Body of pancreas (tissue), 4 donors: Measurements from ENCODE around the gene SAMD10. TPM values are rescaled to one million over a fixed set of nuclear protein-coding genes. Genes with fewer than 3 reads are reported as not detected.

ENCODE experiments used
- ATAC-seq: fragments of 150-250 bp; one replicate; pipeline ENCODE4 v1.9.1; 2016
- DNase-seq, 4 donors: peaks; one replicate each; pipeline ENCODE4 v3.0.0-alpha.2; 2019
- H3K27ac ChIP-seq, 4 donors: fragments of 200-600 bp; sonication (generic); 1 replicate in 3 of 4; 2 replicates in 1 of 4; pipeline versions ENCODE4 v1.5.1 to v1.6.1; 2016 to 2019; ENCODE audit warnings: mild to moderate bottlenecking in 1 of 4, mixed read lengths in 1 of 4, moderate library complexity in 1 of 4
- H3K27me3 ChIP-seq, 2 donors: fragments of 200-600 bp; sonication (generic); one replicate each; pipeline ENCODE4 v1.6.0; 2016; ENCODE audit warnings: mild to moderate bottlenecking in 1 of 2
- H3K36me3 ChIP-seq, 2 donors: fragments of 200-600 bp; sonication (generic); replicated peaks in 1 of 2; 2 replicates each; pipeline ENCODE4 v1.5.1; 2016; ENCODE audit warnings: low read depth in 2 of 2; ENCODE audit not compliant: insufficient read depth in 1 of 2
- H3K4me1 ChIP-seq: fragments of 200-600 bp; sonication (generic); one replicate; pipeline ENCODE4 v1.6.0; 2016
- H3K4me3 ChIP-seq, 2 donors: fragments of 200-600 bp; sonication (generic); 1 replicate in 1 of 2; 2 replicates in 1 of 2; pipeline ENCODE4 v1.5.1; 2016 to 2019
- H3K9me3 ChIP-seq, 3 donors: fragments of 200-600 bp; sonication (generic); 1 replicate in 2 of 3; 2 replicates in 1 of 3; pipeline ENCODE4 v1.5.1; 2016
- CTCF ChIP-seq, 7 experiments: fragments of 450-650 bp in 4 of 7; fragments of 200-600 bp in 3 of 7; sonication (generic) in 3 of 7; IDR thresholded peaks; one replicate each; pipeline ENCODE4 v1.5.1; 2016 to 2019; ENCODE audit warnings: antibody characterized with exemption in 7 of 7
- POLR2A ChIP-seq, 3 donors: fragments of 450-650 bp; IDR thresholded peaks; one replicate each; pipeline ENCODE4 v1.6.1; 2016; ENCODE audit warnings: antibody characterized with exemption in 3 of 3, mild to moderate bottlenecking in 2 of 3
- WGBS, 2 donors: methylation state at CpG; one replicate each; pipeline ENCODE4 v1.1.5; 2017; 5-methylcytosine and 5-hydroxymethylcytosine counted together
- intact Hi-C: fragments of 100-400 bp; cut with DNase I; formaldehyde crosslinking; loops from one replicate; pipeline ENCODE4 v1.15.1; 2023
- total RNA-seq, 2 donors: library from RNA; depleted of rRNA; stranded (reverse); fragments of >200 nt; gene quantifications; one replicate each; pipeline ENCODE4 v1.1.0, GENCODE V29; 2016

Gene SAMD10
- total RNA-seq, 2 donors from 2014 or later, result 3.6 to 7.6 TPM

- ATAC-seq, result no peak
- intact Hi-C loops, result no loop called here
- WGBS, 2 donors, result 93 to 99% methylated on average over 5 of the region's 5 CpGs
- no peak for DNase-seq
- Histone ChIP-seq H3K27ac (no peak overlapping the region), H3K36me3 (peaks cover 0 to 4% of the 10 kb centered on the region in 2 donors), H3K4me3 (no peak overlapping the region), H3K4me1 (peaks cover 30% of the 10 kb centered on the region), H3K9me3 (no peaks in the 10 kb centered on the region), H3K27me3 (no peaks in the 10 kb centered on the region)
- TF ChIP-seq CTCF (IDR thresholded peaks at IDR 0.05) (no peak), POLR2A (IDR thresholded peaks at IDR 0.05) (no peak)
Observed at GRCh38 chr20:63970714-63971431, 8.6 kb downstream of the SAMD10 start.

- H3K27me3 ChIP-seq, result no peaks in the 10 kb centered on the region
- DNase-seq (peak; percentile 77 to 81 (median 78)), ATAC-seq (peak; percentile 72)
- H3K27ac ChIP-seq, result peak within 1 kb of the TSS in 3 of 4 donors; percentile 56 to 75 (median 68)
- H3K4me1 ChIP-seq, result peaks cover 30% of the 10 kb centered on the region
- H3K9me3 ChIP-seq, result no peaks in the 10 kb centered on the region
- peak within 1 kb of the TSS; percentile 40 to 45 for H3K4me3 ChIP-seq
- TF ChIP-seq POLR2A (IDR thresholded peaks at IDR 0.05) (no peak), CTCF (IDR thresholded peaks at IDR 0.05) (no peak)
- peaks cover 0 to 4% of the 10 kb centered on the region in 2 donors for H3K36me3 ChIP-seq
- 4 to 8% methylated on average over 13 to 64 of the region's 73 CpGs for WGBS, 2 donors
- intact Hi-C loops, result loop anchor here (10.0 kb wide), 1 partner anchor 425 kb away; the partner anchor contains the start of gene SRMS
Observed at GRCh38 chr20:63969838-63970713, 9.4 kb downstream of the SAMD10 start, which contains the start of gene ZNF512B. Gene ZNF512B, minus strand, starts transcription at chr20:63969930. Its CDS starts 1,980 bp downstream, at chr20:63967950.

GRCh38 chr20:63968928-63969760 lies 10.3 kb downstream of the SAMD10 start:
- Histone ChIP-seq H3K27me3 (no peaks in the 10 kb centered on the region), H3K27ac (peak overlapping the region in 3 of 4 donors; percentile 56 to 75 (median 68)), H3K4me1 (peaks cover 25% of the 10 kb centered on the region), H3K36me3 (peaks cover 0 to 4% of the 10 kb centered on the region in 2 donors), H3K9me3 (no peaks in the 10 kb centered on the region), H3K4me3 (peak overlapping the region in 1 of 2 donors; percentile 45)
- 3 to 7% methylated on average over 12 to 67 of the region's 70 CpGs for WGBS, 2 donors
- no peak for TF ChIP-seq CTCF (IDR thresholded peaks at IDR 0.05)
- TF ChIP-seq POLR2A (IDR thresholded peaks at IDR 0.05), result no peak
- intact Hi-C loops, result loop anchor here (10.0 kb wide), 1 partner anchor 424 kb away; the partner anchor contains the start of gene SRMS
- ATAC-seq, result peak; percentile 36
- peak in 3 of 4 donors; percentile 19 to 42 (median 30) for DNase-seq

GRCh38 chr20:63968136-63968927 lies 11.1 kb downstream of the SAMD10 start:
- H3K27ac ChIP-seq, result peak overlapping the region in 3 of 4 donors; percentile 56 to 75 (median 68)
- no peaks in the 10 kb centered on the region for H3K9me3 ChIP-seq
- peak in 3 of 4 donors; percentile 7 to 28 (median 26) for DNase-seq
- 66 to 78% methylated on average over 6 to 12 of the region's 14 CpGs for WGBS, 2 donors
- no peaks in the 10 kb centered on the region for H3K27me3 ChIP-seq
- no peak for ATAC-seq
- TF ChIP-seq POLR2A (IDR thresholded peaks at IDR 0.05) (no peak), CTCF (IDR thresholded peaks at IDR 0.05) (no peak)
- intact Hi-C loops, result loop anchor here (10.0 kb wide), 1 partner anchor 424 kb away; the partner anchor contains the start of gene SRMS
- no peak overlapping the region for H3K4me3 ChIP-seq
- H3K36me3 ChIP-seq, result peaks cover 0 to 9% of the 10 kb centered on the region in 2 donors
- peaks cover 17% of the 10 kb centered on the region for H3K4me1 ChIP-seq
